Measurements from ENCODE around the gene COMMD8. TPM values are rescaled to one million over a fixed set of nuclear protein-coding genes. Genes with fewer than 3 reads are reported as not detected.
A peak's percentile ranks its signal among the peaks of the same experiment; 100 is the strongest.

COMMD8 gene
- polyA plus RNA-seq, 2 of the 4 experiments (the other 2 are of a cell fraction): 19.1 to 24.0 TPM

DNA sequence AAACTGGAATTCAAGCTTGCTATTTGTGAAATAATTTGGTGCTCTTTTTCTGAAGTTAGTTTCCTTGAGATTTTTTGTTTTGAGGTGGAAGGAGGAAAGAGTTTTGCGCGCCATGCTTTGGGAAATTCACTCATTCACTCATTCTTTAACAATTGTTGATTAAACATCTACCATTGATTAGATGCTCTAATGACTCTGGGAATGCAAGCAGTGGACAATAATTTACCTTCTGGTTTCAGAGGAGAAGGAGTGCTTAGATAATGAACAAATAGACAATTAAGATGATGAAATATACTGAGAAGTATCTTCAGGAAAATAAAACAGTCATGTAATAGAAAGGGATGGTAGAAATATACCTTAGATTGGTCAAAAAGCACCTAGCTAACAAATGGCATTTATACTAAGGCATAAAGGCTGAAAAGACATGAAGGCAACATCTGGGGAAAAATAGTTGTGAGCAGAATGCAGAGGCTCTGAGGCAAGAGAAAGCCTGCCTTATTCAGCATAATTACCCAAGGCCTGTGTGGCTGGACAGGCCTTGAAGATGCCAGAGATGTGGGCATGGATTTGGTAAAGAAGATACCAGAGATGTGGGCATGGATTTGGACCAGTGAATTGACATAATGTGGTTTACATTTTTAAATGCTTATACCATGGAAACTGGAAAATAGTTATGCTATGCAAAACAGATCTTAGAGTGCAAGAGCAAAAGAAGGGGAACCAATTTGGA lies 2.7 kb upstream of the COMMD8 start:
- no peak overlapping the region for H3K4me3 ChIP-seq
- ChIA-PET CTCF (no interaction called here), POLR2A (no interaction called here)
- H3K4me2 ChIP-seq: no peak overlapping the region
- 43% methylated on average over 2 of the region's 2 CpGs for WGBS (ENCODE audit: missing lambda C conversion rate)
- TF ChIP-seq MAFK (IDR thresholded peaks at IDR 0.05; ENCODE audit: partially characterized antibody) (no peak), RNF2 (IDR thresholded peaks at IDR 0.05; ENCODE audit: borderline replicate concordance, low read depth) (no peak), BHLHE40 (IDR thresholded peaks at IDR 0.05; ENCODE audit: low read depth, low read length) (no peak), GATA3 (IDR thresholded peaks at IDR 0.05; ENCODE audit: borderline replicate concordance) (no peak), CHD2 (IDR thresholded peaks at IDR 0.05; ENCODE audit: low read length, partially characterized antibody) (no peak), JUN (IDR thresholded peaks at IDR 0.05) (no peak), ZSCAN20 (CRISPR knock-in tag; IDR thresholded peaks at IDR 0.05) (no peak), TP53 (CRISPR knock-in tag; IDR thresholded peaks at IDR 0.05) (no peak), RAD21 (conservative IDR thresholded peaks at IDR 0.05 in 1 of 2, IDR thresholded peaks at IDR 0.05 in 1 of 2) (no peak), HOXB13 (CRISPR knock-in tag; IDR thresholded peaks at IDR 0.05; ENCODE audit: low read depth) (no peak), CBX2 (IDR thresholded peaks at IDR 0.05; ENCODE audit: borderline replicate concordance, low read depth) (no peak), SMC3 (IDR thresholded peaks at IDR 0.05) (no peak)
- TF ChIP-seq, protein P1, sequence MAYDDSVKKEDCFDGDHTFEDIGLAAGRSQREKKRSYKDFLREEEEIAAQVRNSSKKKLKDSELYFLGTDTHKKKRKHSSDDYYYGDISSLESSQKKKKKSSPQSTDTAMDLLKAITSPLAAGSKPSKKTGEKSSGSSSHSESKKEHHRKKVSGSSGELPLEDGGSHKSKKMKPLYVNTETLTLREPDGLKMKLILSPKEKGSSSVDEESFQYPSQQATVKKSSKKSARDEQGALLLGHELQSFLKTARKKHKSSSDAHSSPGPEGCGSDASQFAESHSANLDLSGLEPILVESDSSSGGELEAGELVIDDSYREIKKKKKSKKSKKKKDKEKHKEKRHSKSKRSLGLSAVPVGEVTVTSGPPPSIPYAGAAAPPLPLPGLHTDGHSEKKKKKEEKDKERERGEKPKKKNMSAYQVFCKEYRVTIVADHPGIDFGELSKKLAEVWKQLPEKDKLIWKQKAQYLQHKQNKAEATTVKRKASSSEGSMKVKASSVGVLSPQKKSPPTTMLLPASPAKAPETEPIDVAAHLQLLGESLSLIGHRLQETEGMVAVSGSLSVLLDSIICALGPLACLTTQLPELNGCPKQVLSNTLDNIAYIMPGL (CRISPR knock-in tag; IDR thresholded peaks at IDR 0.05; ENCODE audit: borderline replicate concordance): no peak
- TF ChIP-seq, protein P2, sequence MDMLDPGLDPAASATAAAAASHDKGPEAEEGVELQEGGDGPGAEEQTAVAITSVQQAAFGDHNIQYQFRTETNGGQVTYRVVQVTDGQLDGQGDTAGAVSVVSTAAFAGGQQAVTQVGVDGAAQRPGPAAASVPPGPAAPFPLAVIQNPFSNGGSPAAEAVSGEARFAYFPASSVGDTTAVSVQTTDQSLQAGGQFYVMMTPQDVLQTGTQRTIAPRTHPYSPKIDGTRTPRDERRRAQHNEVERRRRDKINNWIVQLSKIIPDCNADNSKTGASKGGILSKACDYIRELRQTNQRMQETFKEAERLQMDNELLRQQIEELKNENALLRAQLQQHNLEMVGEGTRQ (IDR thresholded peaks at IDR 0.05): no peak
- no peaks in the 10 kb centered on the region for H3K4me1 ChIP-seq
- no peak overlapping the region for H3K27ac ChIP-seq
- no peak for FAIRE-seq
- DNase-seq (ENCODE audit: low read depth in 1 of 2, low spot score in 1 of 2): no peak
- no peak for ATAC-seq
- no peaks in the 10 kb centered on the region for H3K9me3 ChIP-seq

DNA sequence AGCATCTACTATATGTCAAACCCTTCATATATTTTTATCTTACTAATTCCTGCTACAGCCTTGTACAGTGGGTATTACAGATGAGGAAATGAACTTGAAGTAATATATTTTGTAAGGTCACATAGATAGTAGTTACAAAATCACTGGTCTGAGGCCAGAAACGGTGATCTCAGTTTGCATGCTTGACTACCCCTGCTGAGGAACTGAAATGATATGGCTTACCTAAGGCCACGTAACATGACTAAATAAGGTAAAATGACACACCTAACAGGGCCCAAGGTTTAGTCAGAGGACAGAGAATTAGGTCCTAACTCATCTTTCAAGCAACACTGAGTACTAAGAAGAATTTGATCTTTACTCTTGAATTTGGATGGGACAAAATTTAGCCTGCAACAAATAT lies 1.5 kb upstream of the COMMD8 start:
- ChIA-PET CTCF (no interaction called here), POLR2A (no interaction called here)
- FAIRE-seq: no peak
- Histone ChIP-seq H3K27ac (no peak overlapping the region), H3K4me1 (no peaks in the 10 kb centered on the region), H3K4me2 (no peak overlapping the region), H3K4me3 (no peak overlapping the region), H3K9me3 (no peaks in the 10 kb centered on the region)
- DNase-seq (ENCODE audit: low read depth in 1 of 2, low spot score in 1 of 2): no peak
- WGBS (ENCODE audit: missing lambda C conversion rate): 47% methylated on average over 2 of the region's 2 CpGs
- ATAC-seq: no peak
- no peak for TF ChIP-seq CBX8 (IDR thresholded peaks at IDR 0.05)
- TF ChIP-seq, protein P2 (IDR thresholded peaks at IDR 0.05): no peak
- TF ChIP-seq HEYL (CRISPR knock-in tag; IDR thresholded peaks at IDR 0.05): no peak
- TF ChIP-seq POLR2A (IDR thresholded peaks at IDR 0.05; ENCODE audit: low read length): no peak
- TF ChIP-seq CBX2 (IDR thresholded peaks at IDR 0.05; ENCODE audit: borderline replicate concordance, low read depth): no peak

DNA sequence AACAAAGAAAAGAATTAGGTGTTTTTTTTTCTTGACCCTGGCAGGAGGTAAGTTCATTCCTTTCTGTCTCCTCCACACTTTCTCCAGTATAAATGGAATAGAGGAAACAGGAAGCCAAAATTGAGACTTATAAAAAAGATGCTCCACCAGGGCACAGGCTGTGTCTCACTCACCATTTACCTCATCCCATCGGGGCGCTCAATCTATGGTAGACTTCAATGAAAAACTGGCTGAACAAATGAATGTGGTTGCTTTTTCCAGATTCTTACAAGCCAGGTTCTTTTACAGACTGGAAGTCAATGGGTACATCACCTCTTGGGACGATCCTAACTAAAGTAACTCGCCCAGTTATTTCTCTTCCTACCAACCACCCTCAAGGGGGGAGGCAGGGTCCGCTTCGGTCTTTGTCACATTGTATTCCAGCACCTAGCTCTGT lies 685 bp downstream of the COMMD8 start:
- Histone ChIP-seq H3K9me3 (no peaks in the 10 kb centered on the region), H3K4me3 (peak overlapping the region; percentile 64), H3K27ac (peak overlapping the region; percentile 94 to 97), H3K4me2 (peak overlapping the region; percentile 53), H3K4me1 (no peaks in the 10 kb centered on the region)
- no peak for DNase-seq (ENCODE audit: low read depth in 1 of 2, low spot score in 1 of 2)
- WGBS (ENCODE audit: missing lambda C conversion rate): 1% methylated on average over 6 of the region's 6 CpGs
- CTCF ChIA-PET: interaction anchor here (0.8 to 1.4 kb wide), 4 partner anchors 21 to 454 kb away, joined by 3 to 6 read pairs (median 4); partner anchors contain the start of gene ATP10D
- no peak for FAIRE-seq
- TF ChIP-seq HOXB5 (CRISPR knock-in tag; IDR thresholded peaks at IDR 0.05) (no peak), EHF (CRISPR knock-in tag; IDR thresholded peaks at IDR 0.05) (no peak), BHLHE40 (IDR thresholded peaks at IDR 0.05; ENCODE audit: low read depth, low read length) (no peak), JUN (IDR thresholded peaks at IDR 0.05) (no peak), TFCP2L1 (CRISPR knock-in tag; IDR thresholded peaks at IDR 0.05) (no peak), CBX8 (IDR thresholded peaks at IDR 0.05) (no peak), NPAS2 (CRISPR knock-in tag; IDR thresholded peaks at IDR 0.05; ENCODE audit: borderline replicate concordance) (no peak), FOXS1 (CRISPR knock-in tag; IDR thresholded peaks at IDR 0.05) (no peak)
- TF ChIP-seq, protein P3, sequence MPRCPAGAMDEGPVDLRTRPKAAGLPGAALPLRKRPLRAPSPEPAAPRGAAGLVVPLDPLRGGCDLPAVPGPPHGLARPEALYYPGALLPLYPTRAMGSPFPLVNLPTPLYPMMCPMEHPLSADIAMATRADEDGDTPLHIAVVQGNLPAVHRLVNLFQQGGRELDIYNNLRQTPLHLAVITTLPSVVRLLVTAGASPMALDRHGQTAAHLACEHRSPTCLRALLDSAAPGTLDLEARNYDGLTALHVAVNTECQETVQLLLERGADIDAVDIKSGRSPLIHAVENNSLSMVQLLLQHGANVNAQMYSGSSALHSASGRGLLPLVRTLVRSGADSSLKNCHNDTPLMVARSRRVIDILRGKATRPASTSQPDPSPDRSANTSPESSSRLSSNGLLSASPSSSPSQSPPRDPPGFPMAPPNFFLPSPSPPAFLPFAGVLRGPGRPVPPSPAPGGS (IDR thresholded peaks at IDR 0.05): no peak
- TF ChIP-seq, protein P4, sequence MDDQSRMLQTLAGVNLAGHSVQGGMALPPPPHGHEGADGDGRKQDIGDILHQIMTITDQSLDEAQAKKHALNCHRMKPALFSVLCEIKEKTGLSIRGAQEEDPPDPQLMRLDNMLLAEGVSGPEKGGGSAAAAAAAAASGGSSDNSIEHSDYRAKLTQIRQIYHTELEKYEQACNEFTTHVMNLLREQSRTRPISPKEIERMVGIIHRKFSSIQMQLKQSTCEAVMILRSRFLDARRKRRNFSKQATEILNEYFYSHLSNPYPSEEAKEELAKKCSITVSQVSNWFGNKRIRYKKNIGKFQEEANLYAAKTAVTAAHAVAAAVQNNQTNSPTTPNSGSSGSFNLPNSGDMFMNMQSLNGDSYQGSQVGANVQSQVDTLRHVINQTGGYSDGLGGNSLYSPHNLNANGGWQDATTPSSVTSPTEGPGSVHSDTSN (IDR thresholded peaks at IDR 0.05): no peak
- TF ChIP-seq, protein P5, sequence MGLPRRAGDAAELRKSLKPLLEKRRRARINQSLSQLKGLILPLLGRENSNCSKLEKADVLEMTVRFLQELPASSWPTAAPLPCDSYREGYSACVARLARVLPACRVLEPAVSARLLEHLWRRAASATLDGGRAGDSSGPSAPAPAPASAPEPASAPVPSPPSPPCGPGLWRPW (IDR thresholded peaks at IDR 0.05): no peak
- ATAC-seq: peak; percentile 40 to 79
- POLR2A ChIA-PET: interaction anchor here (0.5 to 1.5 kb wide), 2 partner anchors 22 to 26 kb away, joined by 3 to 18 read pairs; partner anchors contain the start of gene ATP10D

All from A549 (cell line).